ENCODE measurements around the gene BDP1.
"Not testable (repeated sequence)": the region's sequence is repeated elsewhere in the genome, so short reads cannot be mapped to it uniquely, and the experiment has no call there.

Gene BDP1

DNA sequence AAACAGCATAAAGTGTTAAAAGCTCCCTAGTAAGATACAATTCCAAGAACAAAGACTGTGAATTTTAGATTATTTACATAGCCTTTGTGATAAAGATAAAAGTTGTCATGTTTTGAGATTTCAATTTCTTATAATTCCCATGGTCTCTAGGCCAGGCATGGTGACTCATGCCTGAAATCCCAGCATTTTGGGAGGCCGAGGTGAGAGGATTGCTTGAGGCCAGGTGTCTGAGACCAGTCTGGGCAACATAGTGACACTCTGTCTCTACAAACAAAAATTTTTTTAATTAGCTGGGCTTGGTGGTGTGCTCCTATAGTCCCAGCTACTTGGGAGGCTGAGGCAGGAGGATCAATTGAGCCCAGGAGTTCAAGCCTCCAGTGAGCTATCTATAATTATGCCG, 48.1 kb downstream of the BDP1 start:
- H3K36me3 ChIP-seq (ENCODE audit: control insufficient read depth in 1 of 2, insufficient read depth in 2 of 2, low read length in 2 of 2), result peaks cover 13 to 64% of the 10 kb centered on the region in 2 donors
- H3K27ac ChIP-seq (ENCODE audit: low read depth, low read length), result no peak overlapping the region
- no peaks in the 10 kb centered on the region for H3K27me3 ChIP-seq (ENCODE audit: control insufficient read depth in 1 of 2, insufficient read depth in 2 of 2, low read length in 2 of 2)
- H3K9me3 ChIP-seq (ENCODE audit: control insufficient read depth in 1 of 2, low read length in 2 of 2), result no peaks in the 10 kb centered on the region
- H3K4me3 ChIP-seq (ENCODE audit: low read depth in 1 of 2, low read length in 2 of 2), result no peak overlapping the region
- no peaks in the 10 kb centered on the region for H3K4me1 ChIP-seq (ENCODE audit: control insufficient read depth in 1 of 2, insufficient read depth in 2 of 2, low read length in 2 of 2)
- no peak overlapping the region for H3K9ac ChIP-seq (ENCODE audit: low read depth in 1 of 2, low read length in 2 of 2)

DNA sequence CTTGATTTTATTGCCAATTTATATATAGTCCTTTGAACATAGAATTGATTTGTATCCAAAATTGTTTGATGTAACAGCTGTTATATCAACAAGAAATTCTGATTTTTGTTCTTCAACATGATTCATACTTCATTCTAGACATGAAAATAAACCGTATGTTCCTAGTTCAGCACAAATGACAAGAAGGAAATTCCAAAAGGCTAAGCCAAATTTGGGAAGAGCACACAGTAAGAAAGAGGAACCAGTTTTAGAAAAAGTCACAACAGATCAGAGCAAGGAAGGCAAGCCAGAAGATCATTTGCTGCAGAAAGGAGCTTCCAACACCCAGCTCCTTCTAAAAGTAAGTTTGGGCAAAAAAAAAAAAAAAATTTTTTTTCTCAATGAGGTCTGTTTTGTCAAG, 66.7 kb downstream of the BDP1 start:
- Histone ChIP-seq H3K4me3 (ENCODE audit: low read depth in 1 of 2, low read length in 2 of 2) (no peak overlapping the region), H3K36me3 (ENCODE audit: control insufficient read depth in 1 of 2, insufficient read depth in 2 of 2, low read length in 2 of 2) (peaks cover 21 to 52% of the 10 kb centered on the region in 2 donors), H3K4me1 (ENCODE audit: control insufficient read depth in 1 of 2, insufficient read depth in 2 of 2, low read length in 2 of 2) (no peaks in the 10 kb centered on the region), H3K9ac (ENCODE audit: low read depth in 1 of 2, low read length in 2 of 2) (no peak overlapping the region), H3K9me3 (ENCODE audit: control insufficient read depth in 1 of 2, low read length in 2 of 2) (no peaks in the 10 kb centered on the region), H3K27ac (ENCODE audit: low read depth, low read length) (no peak overlapping the region), H3K27me3 (ENCODE audit: control insufficient read depth in 1 of 2, insufficient read depth in 2 of 2, low read length in 2 of 2) (no peaks in the 10 kb centered on the region)

DNA sequence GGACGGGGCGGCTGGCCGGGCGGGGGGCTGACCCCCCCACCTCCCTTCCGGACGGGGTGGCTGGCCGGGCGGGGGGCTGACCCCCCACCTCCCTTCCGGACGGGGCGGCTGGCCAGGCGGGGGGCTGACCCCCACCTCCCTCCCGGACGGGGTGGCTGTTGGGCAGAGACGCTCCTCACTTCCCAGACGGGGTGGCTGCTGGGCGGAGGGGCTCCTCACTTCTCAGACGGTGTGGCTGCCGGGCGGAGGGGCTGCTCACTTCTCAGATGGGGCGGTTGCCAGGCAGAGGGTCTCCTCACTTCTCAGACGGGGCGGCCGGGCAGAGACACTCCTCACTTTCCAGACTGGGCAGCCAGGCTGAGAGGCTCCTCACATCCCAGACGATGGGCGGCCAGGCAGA, 70.2 kb downstream of the BDP1 start:
- not testable (repeated sequence) for H3K4me3 ChIP-seq (ENCODE audit: low read depth in 1 of 2, low read length in 2 of 2); H3K27ac ChIP-seq (ENCODE audit: low read depth, low read length); H3K4me1 ChIP-seq (ENCODE audit: control insufficient read depth in 1 of 2, insufficient read depth in 2 of 2, low read length in 2 of 2); H3K9ac ChIP-seq (ENCODE audit: low read depth in 1 of 2, low read length in 2 of 2); H3K9me3 ChIP-seq (ENCODE audit: control insufficient read depth in 1 of 2, low read length in 2 of 2); H3K27me3 ChIP-seq (ENCODE audit: control insufficient read depth in 1 of 2, insufficient read depth in 2 of 2, low read length in 2 of 2)
- peaks cover 18 to 32% of the 10 kb centered on the region in 2 donors for H3K36me3 ChIP-seq (ENCODE audit: control insufficient read depth in 1 of 2, insufficient read depth in 2 of 2, low read length in 2 of 2)

DNA sequence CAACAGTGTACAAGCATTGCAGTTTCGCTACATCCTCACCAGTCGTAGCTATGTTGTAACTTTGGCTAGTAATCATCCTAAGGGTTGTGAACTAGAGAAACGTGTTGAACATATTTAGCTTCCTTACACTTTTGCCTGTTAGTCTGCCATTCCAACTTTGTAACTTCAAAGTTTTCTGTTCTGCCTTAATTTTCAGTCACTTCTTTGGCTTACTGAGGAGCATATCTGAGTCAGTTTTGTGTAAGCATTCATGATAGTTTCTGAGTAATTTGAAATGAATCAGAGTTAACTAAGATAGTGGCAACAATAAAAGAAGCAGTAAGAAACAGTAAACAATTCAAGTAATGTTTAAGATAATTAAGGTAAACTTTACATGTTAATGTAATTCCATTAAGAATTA, 72.8 kb downstream of the BDP1 start:
- no peak overlapping the region for H3K9ac ChIP-seq (ENCODE audit: low read depth in 1 of 2, low read length in 2 of 2)
- no peak overlapping the region for H3K4me3 ChIP-seq (ENCODE audit: low read depth in 1 of 2, low read length in 2 of 2)
- peaks cover 10 to 16% of the 10 kb centered on the region in 2 donors for H3K36me3 ChIP-seq (ENCODE audit: control insufficient read depth in 1 of 2, insufficient read depth in 2 of 2, low read length in 2 of 2)
- no peak overlapping the region for H3K27ac ChIP-seq (ENCODE audit: low read depth, low read length)
- no peaks in the 10 kb centered on the region for H3K4me1 ChIP-seq (ENCODE audit: control insufficient read depth in 1 of 2, insufficient read depth in 2 of 2, low read length in 2 of 2)
- H3K27me3 ChIP-seq (ENCODE audit: control insufficient read depth in 1 of 2, insufficient read depth in 2 of 2, low read length in 2 of 2), result no peaks in the 10 kb centered on the region
- H3K9me3 ChIP-seq (ENCODE audit: control insufficient read depth in 1 of 2, low read length in 2 of 2), result no peaks in the 10 kb centered on the region

DNA sequence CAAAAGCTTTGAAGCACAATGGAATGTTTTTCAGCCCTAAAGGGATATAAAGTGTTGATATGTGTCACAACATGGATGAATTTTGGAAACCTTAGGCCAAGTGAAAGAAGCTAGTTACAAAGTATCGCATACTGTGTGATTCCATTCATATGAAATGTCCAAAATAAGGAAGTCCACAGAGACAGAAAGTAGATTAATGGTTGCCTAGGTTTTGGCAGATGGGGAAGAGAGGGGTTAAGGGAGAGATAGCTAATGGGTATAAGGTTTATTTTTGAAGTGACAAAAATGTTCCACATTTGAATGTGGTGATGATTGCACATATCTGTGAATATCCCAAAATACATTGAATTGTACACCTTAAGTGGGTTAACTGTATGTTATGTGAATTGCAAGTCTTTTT, 74.2 kb downstream of the BDP1 start:
- Histone ChIP-seq H3K36me3 (ENCODE audit: control insufficient read depth in 1 of 2, insufficient read depth in 2 of 2, low read length in 2 of 2) (peaks cover 4 to 9% of the 10 kb centered on the region in 2 donors), H3K4me3 (ENCODE audit: low read depth in 1 of 2, low read length in 2 of 2) (no peak overlapping the region), H3K27me3 (ENCODE audit: control insufficient read depth in 1 of 2, insufficient read depth in 2 of 2, low read length in 2 of 2) (no peaks in the 10 kb centered on the region), H3K4me1 (ENCODE audit: control insufficient read depth in 1 of 2, insufficient read depth in 2 of 2, low read length in 2 of 2) (no peaks in the 10 kb centered on the region), H3K9ac (ENCODE audit: low read depth in 1 of 2, low read length in 2 of 2) (no peak overlapping the region), H3K27ac (ENCODE audit: low read depth, low read length) (no peak overlapping the region), H3K9me3 (ENCODE audit: control insufficient read depth in 1 of 2, low read length in 2 of 2) (no peaks in the 10 kb centered on the region)

GRCh38 chr5:71533142-71533541, 77.7 kb downstream of the BDP1 start:
- peaks cover 6 to 16% of the 10 kb centered on the region in 2 donors for H3K36me3 ChIP-seq (ENCODE audit: control insufficient read depth in 1 of 2, insufficient read depth in 2 of 2, low read length in 2 of 2)
- no peak overlapping the region for H3K27ac ChIP-seq (ENCODE audit: low read depth, low read length)

GRCh38 chr5:71533615-71534014, 78.2 kb downstream of the BDP1 start:
- Histone ChIP-seq H3K27ac (ENCODE audit: low read depth, low read length) (no peak overlapping the region), H3K9me3 (ENCODE audit: control insufficient read depth in 1 of 2, low read length in 2 of 2) (no peaks in the 10 kb centered on the region), H3K36me3 (ENCODE audit: control insufficient read depth in 1 of 2, insufficient read depth in 2 of 2, low read length in 2 of 2) (peaks cover 5 to 16% of the 10 kb centered on the region in 2 donors), H3K4me3 (ENCODE audit: low read depth in 1 of 2, low read length in 2 of 2) (no peak overlapping the region), H3K27me3 (ENCODE audit: control insufficient read depth in 1 of 2, insufficient read depth in 2 of 2, low read length in 2 of 2) (no peaks in the 10 kb centered on the region), H3K9ac (ENCODE audit: low read depth in 1 of 2, low read length in 2 of 2) (no peak overlapping the region), H3K4me1 (ENCODE audit: control insufficient read depth in 1 of 2, insufficient read depth in 2 of 2, low read length in 2 of 2) (no peaks in the 10 kb centered on the region)

More at GRCh38 chr5:71533142-71533541, 77.7 kb downstream of the BDP1 start:
- Histone ChIP-seq H3K9ac (ENCODE audit: low read depth in 1 of 2, low read length in 2 of 2) (no peak overlapping the region), H3K4me1 (ENCODE audit: control insufficient read depth in 1 of 2, insufficient read depth in 2 of 2, low read length in 2 of 2) (no peaks in the 10 kb centered on the region), H3K4me3 (ENCODE audit: low read depth in 1 of 2, low read length in 2 of 2) (no peak overlapping the region), H3K27me3 (ENCODE audit: control insufficient read depth in 1 of 2, insufficient read depth in 2 of 2, low read length in 2 of 2) (no peaks in the 10 kb centered on the region), H3K9me3 (ENCODE audit: control insufficient read depth in 1 of 2, low read length in 2 of 2) (no peaks in the 10 kb centered on the region)

DNA sequence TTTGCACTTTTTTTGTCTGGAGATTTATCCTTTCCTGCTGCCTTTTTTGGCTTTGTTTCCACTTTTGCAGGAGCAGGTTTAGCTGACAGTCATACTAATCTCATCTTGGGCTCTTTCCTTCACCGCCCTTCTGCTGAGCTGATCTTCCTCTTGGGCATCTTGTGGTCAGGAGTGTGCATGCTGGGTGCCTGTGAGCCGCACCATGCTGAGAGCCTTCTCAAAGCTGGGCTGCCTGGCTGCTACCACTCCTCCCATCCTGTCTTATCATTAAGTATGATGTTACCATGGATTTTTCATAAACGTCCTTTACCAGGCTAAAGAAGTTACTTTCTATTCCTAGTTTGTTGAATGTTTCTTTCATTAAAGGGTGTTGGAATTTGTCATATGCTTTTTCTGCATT, 82.2 kb downstream of the BDP1 start:
- Histone ChIP-seq H3K27me3 (ENCODE audit: control insufficient read depth in 1 of 2, insufficient read depth in 2 of 2, low read length in 2 of 2) (no peaks in the 10 kb centered on the region), H3K36me3 (ENCODE audit: control insufficient read depth in 1 of 2, insufficient read depth in 2 of 2, low read length in 2 of 2) (peaks cover 10 to 42% of the 10 kb centered on the region in 2 donors), H3K9ac (ENCODE audit: low read depth in 1 of 2, low read length in 2 of 2) (no peak overlapping the region), H3K4me1 (ENCODE audit: control insufficient read depth in 1 of 2, insufficient read depth in 2 of 2, low read length in 2 of 2) (no peaks in the 10 kb centered on the region), H3K9me3 (ENCODE audit: control insufficient read depth in 1 of 2, low read length in 2 of 2) (no peaks in the 10 kb centered on the region), H3K4me3 (ENCODE audit: low read depth in 1 of 2, low read length in 2 of 2) (no peak overlapping the region), H3K27ac (ENCODE audit: low read depth, low read length) (no peak overlapping the region)

DNA sequence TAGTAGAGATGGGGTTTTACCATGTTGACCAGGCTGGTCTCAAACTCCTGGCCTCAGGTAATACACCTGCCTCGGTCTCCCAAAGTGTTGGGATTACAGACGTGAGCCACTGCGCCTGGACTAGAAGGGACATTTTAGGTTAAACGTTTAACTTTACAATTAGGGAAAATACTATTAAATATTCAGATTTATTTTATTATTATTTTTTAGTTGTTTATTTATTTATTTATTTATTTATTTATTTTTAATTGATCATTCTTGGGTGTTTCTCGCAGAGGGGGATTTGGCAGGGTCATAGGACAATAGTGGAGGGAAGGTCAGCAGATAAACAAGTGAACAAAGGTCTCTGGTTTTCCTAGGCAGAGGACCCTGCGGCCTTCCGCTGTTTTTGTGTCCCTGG, 95.4 kb downstream of the BDP1 start:
- H3K4me3 ChIP-seq (ENCODE audit: low read depth in 1 of 2, low read length in 2 of 2); H3K9me3 ChIP-seq (ENCODE audit: control insufficient read depth in 1 of 2, low read length in 2 of 2); H3K4me1 ChIP-seq (ENCODE audit: control insufficient read depth in 1 of 2, insufficient read depth in 2 of 2, low read length in 2 of 2); H3K9ac ChIP-seq (ENCODE audit: low read depth in 1 of 2, low read length in 2 of 2); H3K27ac ChIP-seq (ENCODE audit: low read depth, low read length); H3K27me3 ChIP-seq (ENCODE audit: control insufficient read depth in 1 of 2, insufficient read depth in 2 of 2, low read length in 2 of 2): not testable (repeated sequence)
- H3K36me3 ChIP-seq (ENCODE audit: control insufficient read depth in 1 of 2, insufficient read depth in 2 of 2, low read length in 2 of 2), result peaks cover 23 to 52% of the 10 kb centered on the region in 2 donors

- peaks cover 19 to 51% of the 10 kb centered on the region in 2 donors for H3K36me3 ChIP-seq (ENCODE audit: control insufficient read depth in 1 of 2, insufficient read depth in 2 of 2, low read length in 2 of 2)
- H3K27me3 ChIP-seq (ENCODE audit: control insufficient read depth in 1 of 2, insufficient read depth in 2 of 2, low read length in 2 of 2); H3K4me3 ChIP-seq (ENCODE audit: low read depth in 1 of 2, low read length in 2 of 2); H3K4me1 ChIP-seq (ENCODE audit: control insufficient read depth in 1 of 2, insufficient read depth in 2 of 2, low read length in 2 of 2); H3K27ac ChIP-seq (ENCODE audit: low read depth, low read length); H3K9ac ChIP-seq (ENCODE audit: low read depth in 1 of 2, low read length in 2 of 2); H3K9me3 ChIP-seq (ENCODE audit: control insufficient read depth in 1 of 2, low read length in 2 of 2): not testable (repeated sequence)
Observed at GRCh38 chr5:71551582-71551981, 96.1 kb downstream of the BDP1 start.
